Endothelial cell of umbilical vein (primary cell): ENCODE results near the gene SH3RF3.

ENCODE experiments used
- CTCF ChIP-seq, 2 donors: IDR thresholded peaks; 1 replicate in 1 of 2; 2 replicates in 1 of 2; pipeline ENCODE4 v1.5.1; 2011; ENCODE audit warnings: low read length in 2 of 2, mild to moderate bottlenecking in 2 of 2, moderate library complexity in 2 of 2, control low read depth in 1 of 2, inconsistent platforms in 1 of 2, low read depth in 1 of 2; ENCODE audit not compliant: insufficient read depth in 1 of 2; ENCODE audit errors: extremely low read depth in 1 of 2
- EZH2 ChIP-seq: IDR thresholded peaks from 2 replicates; pipeline ENCODE4 v1.6.1; 2012; ENCODE audit warnings: borderline replicate concordance, low read depth, mild to moderate bottlenecking, moderate library complexity, low read length, inconsistent platforms; ENCODE audit not compliant: severe bottlenecking
- MYC ChIP-seq: IDR thresholded peaks from one replicate; pipeline ENCODE4 v1.6.1; 2011; ENCODE audit warnings: mild to moderate bottlenecking, low read depth, low read length
- POLR2A ChIP-seq: IDR thresholded peaks from 2 replicates; pipeline ENCODE4 v1.6.1; 2012; ENCODE audit warnings: low read depth, mild to moderate bottlenecking, control low read depth, low read length
- POLR2AphosphoS5 ChIP-seq: IDR thresholded peaks from 2 replicates; pipeline ENCODE4 v1.6.1; 2012; ENCODE audit warnings: low read depth, mild to moderate bottlenecking, control low read depth, low read length, moderate library complexity; ENCODE audit not compliant: insufficient read depth

- TF ChIP-seq CTCF (IDR thresholded peaks at IDR 0.05; ENCODE audit: extremely low read depth in 1 of 2, insufficient read depth in 1 of 2, low read depth in 1 of 2, low read length in 2 of 2), result no peak
- TF ChIP-seq EZH2, result no peak
- no peak for TF ChIP-seq POLR2A
- TF ChIP-seq MYC, result no peak
- no peak for TF ChIP-seq POLR2AphosphoS5
Observed at GRCh38 chr2:109448207-109448606, 319.2 kb downstream of the SH3RF3 start.
